ENCODE data around the gene P2RY14.
A peak's percentile ranks its signal among the peaks of the same experiment; 100 is the strongest.

Gene P2RY14

DNA sequence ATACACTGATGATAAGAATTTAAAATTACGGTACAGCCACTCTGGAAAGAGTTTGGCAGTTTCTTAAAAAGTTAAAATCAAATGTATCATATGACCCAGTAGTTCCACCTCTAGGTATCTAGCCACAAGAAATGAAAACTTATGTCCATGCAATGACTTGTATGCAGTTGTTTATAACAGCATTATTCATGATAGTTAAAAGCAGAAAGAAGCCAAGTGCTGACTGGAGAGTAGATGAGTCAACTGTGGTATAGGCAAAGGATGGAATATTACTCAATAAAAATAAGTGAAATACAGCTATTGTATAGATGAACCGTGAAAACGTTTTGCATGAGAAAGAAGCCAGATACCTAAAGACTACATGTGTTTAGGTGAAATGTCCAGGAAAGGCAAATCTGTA, 23.4 kb upstream of the P2RY14 start:
- DNase-seq (ENCODE audit: low read depth) = no peak

DNA sequence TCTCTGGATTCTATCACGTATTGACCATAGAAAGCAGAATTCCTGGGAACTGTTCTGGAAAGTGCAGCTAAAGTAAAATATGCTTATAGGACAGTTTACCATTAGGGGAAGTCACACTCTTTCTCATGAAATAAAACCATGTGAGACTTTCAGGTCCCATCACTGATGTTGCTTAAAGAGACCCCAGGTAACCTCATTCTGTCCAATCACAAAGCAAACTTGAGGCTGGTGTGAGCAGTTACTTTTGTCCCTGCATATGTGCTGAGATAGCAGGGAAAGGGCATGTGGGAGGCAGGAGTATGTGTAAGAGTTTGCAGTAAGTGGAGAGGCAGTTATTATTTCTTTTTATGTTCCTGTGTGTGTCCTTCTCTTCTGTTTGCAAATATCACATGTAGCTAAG, 22.2 kb upstream of the P2RY14 start:
- no peak for DNase-seq (ENCODE audit: low read depth)

GRCh38 chr3:151299006-151299405, 20.7 kb upstream of the P2RY14 start:
- DNase-seq (ENCODE audit: low read depth) = no peak

DNA sequence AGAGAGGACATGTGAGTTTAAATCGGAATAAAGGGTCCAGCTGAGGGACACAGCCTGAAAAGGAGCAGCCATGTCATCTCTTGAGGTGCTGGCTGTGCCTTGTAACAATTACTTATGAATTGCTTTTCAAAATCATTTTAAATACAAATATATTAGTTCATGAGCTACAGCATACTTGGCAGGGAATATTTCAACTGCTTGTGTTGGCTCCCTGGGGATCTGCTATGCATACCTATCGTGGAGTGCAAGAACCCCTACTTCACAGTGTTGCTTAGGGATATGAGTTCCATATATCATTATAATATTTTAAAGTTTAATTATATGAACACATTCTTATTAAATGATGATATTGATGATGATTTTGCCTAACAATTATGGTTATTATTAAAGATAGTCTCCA, 19.1 kb upstream of the P2RY14 start:
- no peak for DNase-seq (ENCODE audit: low read depth)

DNA sequence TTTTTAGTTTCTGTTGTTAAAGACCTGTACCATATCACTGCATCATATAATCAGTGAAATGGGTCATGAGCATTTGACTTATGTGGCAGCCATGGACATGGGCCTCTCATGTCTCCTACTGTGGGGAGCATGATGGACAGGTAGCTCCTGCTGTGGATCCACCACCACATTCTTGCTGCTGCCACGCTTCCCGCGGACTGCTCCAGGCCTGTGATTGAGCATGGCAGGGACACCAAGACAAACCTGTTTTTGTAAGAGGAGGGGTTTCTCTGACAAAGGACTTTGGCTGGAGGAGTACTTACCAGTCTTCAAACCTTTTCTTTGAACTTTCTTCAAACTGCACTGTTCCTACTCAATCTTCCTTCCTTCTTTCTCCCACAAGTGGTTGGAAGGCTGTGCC, 17.9 kb upstream of the P2RY14 start:
- no peak for DNase-seq (ENCODE audit: low read depth)

- no peak for DNase-seq (ENCODE audit: low read depth)
These were observed 14.8 kb upstream of the P2RY14 start for GRCh38 chr3:151293127-151293526.

GRCh38 chr3:151290673-151291072, 12.3 kb upstream of the P2RY14 start:
- DNase-seq (ENCODE audit: low read depth) = no peak

DNA sequence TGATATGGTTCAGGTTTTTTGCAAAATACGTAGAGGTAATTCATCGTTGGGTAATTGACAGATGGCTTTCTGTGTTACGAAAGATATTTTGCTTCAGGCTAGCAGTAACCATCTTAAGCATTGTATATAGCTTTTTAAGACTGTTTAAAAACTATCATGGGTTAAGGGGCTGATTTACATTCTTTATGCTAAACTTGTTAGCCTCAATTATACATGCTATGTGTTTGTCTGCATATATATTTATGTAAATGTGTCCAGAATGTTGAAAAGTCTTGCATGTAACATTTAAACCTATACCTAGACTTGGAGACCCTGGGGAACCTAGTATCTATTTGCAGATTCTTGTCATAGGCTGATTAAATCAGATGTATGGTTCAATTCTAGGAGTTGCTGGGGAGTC, 11.1 kb upstream of the P2RY14 start:
- no peak for DNase-seq (ENCODE audit: low read depth)

DNA sequence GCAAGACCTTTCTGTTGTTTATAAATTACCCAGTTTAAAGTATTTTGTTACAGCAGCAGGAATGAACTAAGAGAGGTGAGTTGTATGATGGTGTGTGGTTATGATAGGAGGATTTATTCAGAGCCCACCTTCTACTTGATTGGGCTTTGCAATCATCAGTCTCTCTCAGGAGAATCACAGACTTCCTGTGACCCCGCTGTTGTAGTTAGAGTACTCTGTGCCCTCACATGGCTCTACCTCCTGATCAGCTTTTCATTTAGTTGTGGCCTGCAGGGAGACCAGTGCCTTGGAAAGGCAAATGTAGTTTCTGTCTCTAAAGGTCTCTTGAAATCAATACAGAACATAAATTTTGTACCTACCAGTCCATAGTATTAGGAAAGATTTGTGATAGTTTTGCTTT, 7.6 kb upstream of the P2RY14 start:
- no peak for DNase-seq (ENCODE audit: low read depth)

DNA sequence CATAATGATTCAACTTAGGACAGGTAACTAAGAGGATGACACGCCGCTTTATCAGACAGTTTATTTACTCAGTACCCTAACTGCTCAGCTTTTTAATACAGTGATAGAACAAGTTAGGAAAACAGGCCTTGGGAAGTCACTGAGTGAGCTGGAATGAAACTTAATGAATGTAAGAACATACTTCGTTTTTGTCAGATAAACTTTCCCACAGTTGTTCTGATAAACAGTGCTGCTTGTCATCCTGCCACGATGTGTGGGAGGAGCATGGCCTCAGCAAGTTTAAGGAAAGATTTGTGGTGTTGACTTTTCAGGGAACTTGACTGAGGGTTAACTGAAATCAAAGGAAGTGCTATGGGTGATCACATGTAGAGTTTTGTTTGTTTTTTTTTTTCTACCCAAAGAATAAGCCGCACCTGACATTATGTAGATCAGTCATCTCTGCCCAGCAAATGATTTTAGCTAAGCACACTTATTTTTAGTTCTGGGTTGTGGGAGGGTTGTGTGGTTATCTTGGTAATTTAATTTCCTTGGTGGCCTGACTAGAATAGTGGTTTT, 5.6 kb upstream of the P2RY14 start:
- no peak for DNase-seq (ENCODE audit: low read depth)

DNA sequence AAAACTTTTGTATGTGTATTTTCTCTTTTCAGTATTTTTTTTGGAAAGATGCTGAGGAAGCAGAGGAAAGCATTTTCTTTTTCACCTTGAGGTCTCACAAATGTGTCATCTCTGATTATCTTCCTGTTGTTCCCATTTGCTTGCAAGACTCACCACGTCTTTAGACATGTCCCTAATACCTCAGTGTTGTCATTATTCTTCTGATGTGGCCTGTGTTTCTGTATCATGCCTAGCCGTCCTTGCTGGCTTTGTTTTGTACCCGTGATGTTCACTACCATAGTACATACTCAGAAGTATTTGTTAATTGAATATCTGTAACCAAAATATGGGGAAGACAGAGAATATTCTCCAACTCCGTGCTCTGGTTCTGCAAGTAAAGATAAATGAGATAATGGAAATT, 5.0 kb upstream of the P2RY14 start:
- no peak for DNase-seq (ENCODE audit: low read depth)

DNA sequence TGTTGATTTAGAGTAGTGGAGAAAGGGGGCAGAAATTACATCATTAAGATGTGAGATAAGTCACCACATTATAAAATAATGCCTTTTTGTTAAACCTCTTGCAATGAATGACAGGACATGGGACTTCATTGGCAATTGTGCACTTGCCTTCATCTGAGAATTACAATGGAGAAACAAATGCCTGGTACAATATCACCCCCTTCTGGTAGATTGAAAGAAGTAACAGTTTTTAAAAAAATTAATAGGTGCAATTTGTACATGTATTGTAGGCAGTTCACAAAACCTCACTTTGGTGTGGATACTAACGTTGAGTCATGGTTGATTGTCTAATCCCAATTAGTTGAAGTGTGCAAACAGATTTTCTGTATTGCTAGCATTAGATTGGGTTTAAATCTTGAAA, 4.6 kb upstream of the P2RY14 start:
- DNase-seq (ENCODE audit: low read depth) = no peak

GRCh38 chr3:151281671-151282324, 3.5 kb upstream of the P2RY14 start:
- DNase-seq (ENCODE audit: low read depth) = no peak

GRCh38 chr3:151276687-151277042, 1.7 kb downstream of the P2RY14 start:
- DNase-seq (ENCODE audit: low read depth) = no peak

DNA sequence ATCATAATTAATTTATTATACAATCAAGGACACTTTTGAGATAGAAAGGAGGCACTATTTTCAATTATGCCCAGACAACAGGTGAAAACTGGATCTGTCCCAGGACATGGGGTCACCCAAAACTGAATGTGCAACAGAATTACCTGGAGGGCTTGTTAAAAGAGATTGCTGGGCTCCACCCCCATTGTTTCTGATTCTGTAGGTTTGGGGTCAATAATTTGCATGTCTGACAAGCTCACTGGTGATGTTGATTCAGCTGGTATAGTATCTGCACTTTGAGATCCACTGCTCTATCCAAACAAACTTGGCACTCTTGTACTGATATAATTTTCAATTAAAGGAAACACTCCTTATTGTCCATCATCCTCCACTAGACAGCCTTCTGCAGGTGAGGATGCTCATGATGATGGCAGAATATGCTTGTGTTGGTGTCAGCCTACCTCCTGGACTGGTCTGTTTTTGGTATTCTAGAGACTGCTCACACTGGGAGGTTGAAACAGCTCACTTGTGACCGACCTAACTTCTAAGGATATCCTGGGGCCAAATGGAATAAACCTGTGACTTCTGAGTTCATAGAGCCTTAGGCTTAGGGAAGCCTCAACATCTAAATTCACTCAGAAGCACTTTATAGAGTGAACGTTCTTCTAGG, 2.2 kb downstream of the P2RY14 start:
- DNase-seq (ENCODE audit: low read depth) = no peak

DNA sequence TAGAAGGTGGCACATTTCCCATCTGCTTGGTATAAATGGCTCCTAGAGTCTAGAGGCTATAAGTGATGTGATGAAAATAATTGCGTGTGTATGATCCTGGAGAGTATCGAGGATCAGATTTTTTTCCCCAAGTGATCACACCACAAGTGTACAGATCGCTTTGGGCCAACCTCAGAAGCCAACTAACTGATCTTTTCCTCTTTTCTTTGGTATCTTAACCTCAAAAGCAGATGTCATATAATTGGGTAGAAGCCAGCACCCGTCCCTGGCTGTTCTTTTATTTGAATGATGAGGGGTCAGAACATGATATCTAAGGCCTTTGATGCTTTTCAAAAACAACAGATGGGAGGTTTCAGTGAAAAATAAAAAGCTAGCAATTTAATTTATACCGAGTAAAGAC, 3.3 kb downstream of the P2RY14 start:
- DNase-seq (ENCODE audit: low read depth) = no peak

DNA sequence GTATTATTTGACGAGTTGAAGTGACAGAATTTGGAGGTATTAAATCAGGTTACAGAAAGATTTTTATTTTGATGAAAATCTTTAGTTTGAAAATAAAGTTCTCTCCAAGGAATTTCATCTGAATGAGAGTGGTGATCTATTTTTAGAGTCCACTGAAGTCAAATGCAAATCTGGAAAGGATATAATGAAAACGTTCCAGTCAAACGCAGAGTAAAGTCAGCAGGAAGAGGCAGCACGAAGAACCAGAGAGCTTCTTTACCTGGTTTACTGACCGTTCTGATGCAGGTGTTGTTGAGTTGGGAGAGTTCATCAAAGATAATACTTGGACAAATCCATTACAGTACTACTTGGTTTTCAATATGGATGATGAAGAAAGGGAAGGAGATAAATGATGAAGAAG, 8.7 kb downstream of the P2RY14 start:
- no peak for DNase-seq (ENCODE audit: low read depth)

DNA sequence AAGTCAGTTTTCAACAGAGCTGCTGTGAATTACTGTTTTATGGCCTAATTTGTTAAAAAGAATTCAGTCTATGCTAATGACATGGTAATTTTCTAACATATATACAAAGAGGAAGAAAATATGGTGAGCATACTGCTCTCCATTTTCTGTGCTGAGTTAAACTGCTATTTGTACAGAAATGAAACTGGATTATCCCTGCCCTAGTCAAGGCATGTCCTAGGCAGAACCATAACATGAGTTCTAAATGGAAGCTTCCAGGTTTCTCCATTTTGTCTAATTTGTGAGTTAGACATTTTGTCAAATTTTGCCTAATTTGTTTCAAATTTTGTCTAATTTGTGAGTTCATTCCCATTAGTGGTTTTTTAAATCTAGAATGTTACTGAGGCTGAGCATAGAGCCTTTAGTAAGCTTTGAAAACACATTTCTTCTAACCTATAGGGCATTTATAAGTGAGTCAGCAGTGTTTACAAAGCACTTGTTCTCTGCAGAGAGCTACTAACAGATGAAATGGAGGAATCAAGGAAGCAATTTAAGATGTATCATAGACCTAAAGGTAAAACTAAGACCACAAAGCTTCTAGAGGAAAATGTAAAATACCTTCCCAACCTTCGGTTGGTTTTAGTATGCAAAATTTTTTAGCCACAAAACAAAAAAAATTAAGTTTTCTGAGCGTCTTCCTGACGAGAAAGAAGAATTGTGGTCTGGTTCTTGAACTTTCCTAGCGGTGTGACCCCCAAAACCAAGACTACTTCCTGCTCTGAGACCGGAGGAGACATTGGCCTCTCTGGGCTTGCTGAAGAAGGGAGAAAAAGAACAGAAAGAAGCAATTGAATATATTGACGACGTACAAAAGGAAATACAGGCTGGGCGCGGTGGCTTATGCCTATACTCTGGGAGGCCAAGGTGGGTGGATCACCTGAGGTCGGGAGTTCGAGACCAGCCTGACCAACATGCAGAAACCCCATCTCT, 9.8 kb downstream of the P2RY14 start:
- peak; percentile 3 for DNase-seq (ENCODE audit: low read depth)

DNA sequence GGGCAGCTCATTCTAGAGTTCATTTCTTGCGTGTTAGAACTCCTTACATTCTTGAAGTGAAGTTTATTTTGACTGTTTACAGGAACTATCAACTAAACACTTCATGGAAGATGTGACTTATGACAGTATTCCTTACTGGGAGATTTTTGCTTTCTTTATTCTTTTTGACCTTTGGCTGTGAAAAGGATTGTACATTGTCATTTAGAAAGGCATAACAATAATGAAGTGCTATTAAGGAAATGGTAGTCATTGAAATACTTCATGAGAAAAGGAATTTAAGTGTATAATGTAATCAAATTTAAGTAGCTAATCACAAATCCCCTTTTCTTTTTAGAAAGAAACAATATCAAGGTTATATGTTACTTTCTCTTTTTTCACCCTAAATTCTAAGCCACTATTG, 11.3 kb downstream of the P2RY14 start:
- DNase-seq (ENCODE audit: low read depth) = no peak

DNA sequence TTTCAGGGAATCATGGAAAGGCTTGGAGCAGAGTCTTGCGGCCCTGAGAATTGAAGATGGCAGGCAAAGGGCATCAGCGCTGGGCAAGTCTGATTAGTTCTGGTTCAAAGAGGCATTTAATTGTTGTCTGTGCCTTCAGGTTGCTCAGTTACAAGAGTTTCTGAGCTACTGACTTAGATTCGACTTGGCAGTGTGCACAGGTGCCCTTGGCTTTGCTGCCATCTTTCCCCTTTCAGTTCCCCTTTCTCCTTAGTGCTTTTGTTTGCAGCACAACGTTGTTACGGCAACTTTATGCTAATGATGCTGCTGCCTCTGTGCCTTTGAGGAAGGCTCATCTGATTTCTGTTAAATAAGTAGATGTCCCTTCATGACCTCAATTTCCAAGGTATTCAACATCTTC, 12.5 kb downstream of the P2RY14 start:
- no peak for DNase-seq (ENCODE audit: low read depth)

- no peak for DNase-seq (ENCODE audit: low read depth)
These were observed 13.2 kb downstream of the P2RY14 start for GRCh38 chr3:151265166-151265565.

DNA sequence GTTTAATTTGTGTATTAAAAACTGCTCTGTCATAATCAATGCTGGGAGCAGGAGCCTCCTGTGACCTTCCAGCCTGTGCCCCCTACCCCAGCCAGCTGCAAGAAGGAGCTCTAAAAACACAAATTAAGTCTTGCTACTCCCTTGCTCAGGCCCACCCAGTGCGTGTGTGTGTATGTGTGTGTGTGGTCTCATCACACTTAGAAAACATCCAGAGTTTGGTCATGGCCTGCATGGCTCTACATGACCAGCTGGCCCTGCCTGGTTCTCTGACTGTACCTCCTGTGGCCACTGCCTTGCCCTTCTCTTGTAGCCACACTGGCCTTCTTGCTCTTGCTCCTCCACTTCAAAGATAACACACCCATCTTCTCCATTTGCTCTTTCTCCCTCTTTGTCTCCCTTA, 13.7 kb downstream of the P2RY14 start:
- no peak for DNase-seq (ENCODE audit: low read depth)

Measured in activated gamma-delta T cell treated with anti-CD3 and anti-CD28 coated beads, Interleukin-2, amount 50 U/mL, for 16 hours (primary cell).